Activated T-cell treated with anti-CD3 and anti-CD28 coated beads for 1 hour (primary cell): ENCODE data around the gene TAS1R2.

ENCODE experiments used
- DNase-seq: peaks from one replicate; pipeline ENCODE4 v3.0.0-alpha.2; 2020; ENCODE audit warnings: low read depth

The TAS1R2 gene

GRCh38 chr1:18819986-18820790 lies 39.3 kb downstream of the TAS1R2 start:
- no peak for DNase-seq

DNA sequence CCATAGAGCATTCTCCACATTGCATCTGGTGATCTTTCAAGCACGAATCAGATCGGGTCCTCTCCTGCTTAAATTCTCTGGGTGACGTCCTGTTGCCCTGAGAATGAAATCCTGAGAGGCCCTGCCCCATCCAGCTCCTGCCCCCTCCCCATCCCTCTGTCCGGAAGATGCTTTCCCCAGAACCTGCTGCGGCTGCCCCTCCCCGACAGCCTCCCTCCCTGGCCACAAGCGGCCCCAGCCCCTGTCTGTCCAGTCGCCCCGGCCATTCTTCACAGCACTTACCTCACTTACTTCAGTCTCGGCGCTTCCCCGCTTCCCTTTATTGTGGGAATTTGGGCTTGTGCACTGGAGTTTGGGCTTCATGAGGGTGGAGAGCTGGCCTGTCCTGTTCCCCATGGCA lies 40.3 kb downstream of the TAS1R2 start:
- DNase-seq = no peak

- no peak for DNase-seq
These were observed 41.5 kb downstream of the TAS1R2 start for GRCh38 chr1:18817795-18818435.

- no peak for DNase-seq
These were observed 42.1 kb downstream of the TAS1R2 start for GRCh38 chr1:18817316-18817715.

- no peak for DNase-seq
These were observed 42.7 kb downstream of the TAS1R2 start for GRCh38 chr1:18816808-18817207.

DNA sequence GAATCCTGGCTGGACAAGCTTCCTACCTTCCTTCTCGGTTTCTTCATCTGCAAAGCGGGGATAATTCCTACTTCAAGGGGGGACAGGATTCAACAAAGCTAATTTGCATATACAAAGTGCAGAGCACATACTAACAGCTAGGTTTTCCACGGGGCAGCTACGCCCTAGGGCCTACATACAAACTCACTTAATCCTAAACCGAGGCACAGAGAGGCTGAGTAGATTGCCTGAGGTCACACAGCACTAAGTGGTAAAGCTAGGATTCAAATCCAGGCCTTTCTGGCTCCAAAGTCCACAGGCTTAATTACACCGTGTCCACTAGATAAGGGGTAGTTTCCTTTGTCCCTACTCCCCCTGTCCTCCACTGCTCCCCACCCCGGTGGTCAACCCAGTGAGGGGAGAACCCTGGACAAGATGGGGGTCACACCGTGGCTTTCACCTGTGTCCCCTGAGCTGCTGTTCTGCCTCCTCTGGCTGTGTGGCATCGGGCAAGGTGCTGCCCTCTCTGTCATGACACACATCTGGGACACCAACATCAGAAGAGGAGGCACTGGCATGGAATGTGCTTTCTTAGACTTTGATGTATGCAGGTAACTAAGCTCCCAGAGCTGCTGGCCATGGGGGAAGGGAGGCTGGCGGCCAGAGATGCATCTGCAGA lies 44.5 kb downstream of the TAS1R2 start:
- DNase-seq = no peak

- no peak for DNase-seq
These were observed 45.0 kb downstream of the TAS1R2 start for GRCh38 chr1:18814425-18814824.

DNA sequence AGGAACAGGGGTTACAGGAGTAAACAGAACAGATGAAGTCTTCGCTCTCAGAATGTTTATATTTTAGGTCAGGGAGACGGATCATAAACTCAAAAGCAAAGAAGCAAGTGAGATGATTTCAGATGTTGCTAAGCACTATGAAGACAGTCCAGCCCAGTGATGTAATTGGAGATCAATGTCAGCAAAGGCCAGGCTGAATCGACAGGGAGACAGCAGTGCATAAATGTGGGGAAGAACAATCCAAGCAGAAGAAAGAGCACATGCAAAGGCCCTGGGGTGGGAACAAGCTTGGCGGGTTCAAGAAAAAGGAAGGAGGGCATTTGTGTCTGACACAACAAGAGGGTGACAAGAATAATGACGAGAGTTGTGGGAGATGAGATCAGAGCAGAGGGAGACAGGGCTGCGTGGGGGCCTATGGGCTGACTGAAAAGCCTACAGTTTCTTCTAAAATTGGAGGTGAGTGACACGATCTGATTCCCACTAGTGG lies 47.0 kb downstream of the TAS1R2 start:
- DNase-seq = no peak

- DNase-seq = no peak
These were observed 47.6 kb downstream of the TAS1R2 start for GRCh38 chr1:18811733-18812452.

GRCh38 chr1:18809953-18810899 lies 49.2 kb downstream of the TAS1R2 start:
- DNase-seq = no peak

DNA sequence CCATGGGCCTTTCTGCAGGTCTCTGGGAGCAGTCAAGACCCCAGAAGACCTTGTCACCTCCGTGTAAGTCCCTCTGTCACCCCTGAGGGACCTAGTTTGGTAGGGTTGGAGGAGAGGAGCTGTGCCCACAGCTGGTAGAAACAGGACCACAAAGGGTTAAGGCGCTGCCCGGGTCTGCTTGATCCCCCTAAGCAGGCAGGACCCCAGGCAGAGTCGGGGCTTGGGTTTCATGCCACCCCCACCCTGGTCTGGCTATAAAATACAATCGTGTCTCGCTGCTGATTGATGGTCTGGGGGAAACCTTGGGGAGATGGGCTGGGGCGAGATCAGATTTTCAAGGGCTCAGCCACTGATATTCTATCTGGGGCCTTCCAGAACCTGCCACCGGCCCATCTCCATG lies 50.9 kb downstream of the TAS1R2 start:
- no peak for DNase-seq

- no peak for DNase-seq
These were observed 52.0 kb downstream of the TAS1R2 start for GRCh38 chr1:18807334-18808063.

DNA sequence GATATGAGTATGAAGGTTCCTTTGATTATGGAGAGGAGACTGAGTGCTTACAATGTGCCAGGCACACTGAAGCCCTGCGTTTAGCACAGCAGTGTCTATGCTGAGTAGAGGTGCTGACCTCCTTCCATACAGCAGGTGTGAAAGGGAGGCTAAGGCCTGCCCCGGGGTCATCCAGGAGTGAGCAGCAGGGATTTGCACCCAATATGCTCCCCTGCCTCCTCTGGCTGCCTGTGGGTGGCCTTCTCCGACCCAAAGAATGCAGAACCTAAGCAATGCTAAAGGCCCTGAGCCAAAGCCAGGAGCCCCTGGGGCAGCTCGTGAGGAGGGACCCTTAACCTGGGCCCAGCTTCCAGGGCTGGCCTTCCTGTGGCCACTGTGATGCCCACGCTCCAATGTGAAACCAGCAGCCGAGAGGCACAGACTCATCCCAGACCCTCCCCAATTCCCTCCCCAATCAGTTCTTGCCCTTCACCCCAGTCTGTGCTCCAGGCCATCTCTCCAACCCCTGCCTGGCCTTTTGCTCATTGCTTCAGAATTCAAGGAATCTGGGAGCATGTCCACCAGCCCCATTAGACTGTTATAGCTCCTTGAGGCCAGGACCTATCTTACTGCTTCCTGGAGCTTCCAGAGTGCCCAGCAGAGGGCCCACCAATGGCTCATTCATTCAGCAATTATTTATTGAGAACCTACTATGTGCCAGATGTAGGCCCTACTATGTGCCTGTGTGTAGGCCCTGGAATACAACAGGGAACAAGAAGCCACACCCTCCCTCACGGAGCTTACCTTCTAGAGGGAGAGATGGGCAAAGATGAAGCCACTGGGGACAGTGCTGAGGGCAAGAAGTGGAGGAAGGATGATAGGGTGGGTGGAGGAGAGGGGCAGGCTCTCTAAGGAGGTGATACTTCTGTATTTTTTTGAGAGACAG lies 53.3 kb downstream of the TAS1R2 start:
- no peak for DNase-seq

DNA sequence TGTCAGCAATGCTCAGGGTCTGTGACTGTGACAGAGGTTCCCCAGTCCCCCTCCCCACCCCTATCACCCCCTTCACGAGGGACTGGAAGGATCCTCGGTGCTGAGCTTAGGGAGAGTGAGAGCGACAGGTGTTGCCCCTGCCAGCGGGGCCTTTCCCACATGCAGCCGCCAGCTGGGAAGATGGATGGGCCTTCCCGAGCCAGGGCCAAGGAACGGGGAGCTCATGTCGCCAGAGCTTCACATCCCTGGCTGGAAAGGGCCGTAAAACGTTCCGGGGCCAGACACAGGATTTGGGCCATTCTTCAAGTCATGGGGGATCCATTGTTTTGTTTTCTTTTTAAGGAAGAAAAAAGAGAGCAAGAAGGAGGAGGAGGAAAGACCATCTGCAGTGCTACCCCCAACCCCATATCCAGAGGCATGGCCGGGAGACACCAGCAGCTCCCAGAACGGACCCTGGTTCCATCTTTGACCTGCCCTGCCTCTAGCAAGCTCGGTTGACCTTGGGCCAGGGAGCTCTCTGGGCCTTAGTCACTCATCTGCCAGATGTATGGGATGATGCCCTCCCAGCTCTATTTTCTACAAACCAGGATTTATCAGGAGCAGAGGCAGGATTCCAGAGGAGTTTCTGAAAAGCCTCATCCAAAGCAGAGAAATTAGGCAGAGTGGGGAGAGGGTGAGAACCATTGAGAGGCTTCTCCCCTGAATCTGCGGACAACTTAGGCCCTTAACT lies 54.1 kb downstream of the TAS1R2 start:
- DNase-seq = no peak

GRCh38 chr1:18803851-18804250 lies 55.6 kb downstream of the TAS1R2 start:
- DNase-seq = no peak

DNA sequence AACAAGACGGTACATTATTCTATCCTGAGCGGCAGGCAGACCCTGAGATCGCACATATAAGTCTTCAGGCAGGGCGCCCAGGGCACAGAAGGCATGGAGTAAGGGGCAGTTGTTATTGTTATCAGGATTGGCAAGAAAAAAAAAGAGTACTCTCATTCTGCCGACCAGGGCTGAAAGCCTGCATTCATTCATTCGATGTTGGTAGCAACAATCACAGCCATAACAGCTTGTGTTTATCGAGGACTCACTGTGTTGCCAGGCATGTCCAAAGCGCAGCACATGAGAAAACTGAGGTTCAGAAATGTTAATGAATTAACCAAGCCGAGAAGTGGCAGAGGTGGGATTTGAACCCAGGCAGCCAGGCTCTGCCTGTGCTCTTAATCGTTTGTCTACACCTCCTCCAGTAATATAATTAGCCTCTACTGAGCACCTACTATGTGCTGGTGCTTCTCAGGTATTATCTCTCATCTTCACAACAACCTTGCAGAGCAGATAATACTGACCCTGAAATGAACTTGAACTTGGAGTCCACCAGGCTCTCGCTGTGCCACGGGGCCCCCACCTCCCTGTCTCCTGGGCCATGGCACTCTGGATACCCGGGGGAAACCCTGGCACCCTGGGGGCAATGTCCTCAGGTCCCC lies 56.2 kb downstream of the TAS1R2 start:
- no peak for DNase-seq

DNA sequence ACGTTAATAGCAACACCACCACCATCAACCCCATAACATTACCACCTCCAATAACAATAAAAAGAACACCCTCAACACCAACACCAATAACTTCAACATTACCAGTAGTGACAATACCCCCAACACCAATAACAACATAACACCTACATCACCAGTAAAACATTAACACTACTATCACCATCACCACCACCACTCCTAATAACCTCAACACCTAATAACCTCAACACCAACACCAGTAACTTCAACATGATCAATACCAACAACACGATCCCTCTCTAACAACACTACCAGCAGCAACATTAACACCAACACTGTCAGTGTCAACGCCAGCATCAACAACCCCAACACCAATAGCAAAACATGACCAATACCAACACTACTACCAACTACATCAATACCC lies 57.2 kb downstream of the TAS1R2 start:
- DNase-seq = no peak

GRCh38 chr1:18800258-18800657 lies 59.2 kb downstream of the TAS1R2 start:
- no peak for DNase-seq
